GM23248 (cell line): Measurements from ENCODE around the gene THOC5.
"Not testable (repeated sequence)": the region's sequence is repeated elsewhere in the genome, so short reads cannot be mapped to it uniquely, and the experiment has no call there.

ENCODE experiments used
- EZH2 ChIP-seq: fragments of 200-600 bp; sonication (generic); IDR thresholded peaks from 2 replicates; pipeline ENCODE4 v1.6.1; 2018; ENCODE audit warnings: antibody characterized with exemption, mild to moderate bottlenecking; ENCODE audit not compliant: insufficient read depth, poor library complexity, severe bottlenecking
- EZH2phosphoT487 ChIP-seq: fragments of 200-600 bp; sonication (generic); IDR thresholded peaks from 2 replicates; pipeline ENCODE4 v1.6.1; 2018; ENCODE audit warnings: antibody characterized with exemption, moderate library complexity, mild to moderate bottlenecking, low read depth; ENCODE audit not compliant: insufficient read depth

- TF ChIP-seq EZH2, EZH2phosphoT487: not testable (repeated sequence)
Measured at GRCh38 chr22:29586193-29586705, 32.7 kb upstream of the THOC5 start.
